Measurements from ENCODE around the gene GABRB3. TPM values are rescaled to one million over a fixed set of nuclear protein-coding genes. Genes with fewer than 3 reads are reported as not detected.

GABRB3 gene
- total and polyA plus RNA-seq, 2 of the 8 experiments (the other 6 are each of a cell fraction or from before 2014, with no cell fraction given) = 98.8 to 163 TPM

DNA sequence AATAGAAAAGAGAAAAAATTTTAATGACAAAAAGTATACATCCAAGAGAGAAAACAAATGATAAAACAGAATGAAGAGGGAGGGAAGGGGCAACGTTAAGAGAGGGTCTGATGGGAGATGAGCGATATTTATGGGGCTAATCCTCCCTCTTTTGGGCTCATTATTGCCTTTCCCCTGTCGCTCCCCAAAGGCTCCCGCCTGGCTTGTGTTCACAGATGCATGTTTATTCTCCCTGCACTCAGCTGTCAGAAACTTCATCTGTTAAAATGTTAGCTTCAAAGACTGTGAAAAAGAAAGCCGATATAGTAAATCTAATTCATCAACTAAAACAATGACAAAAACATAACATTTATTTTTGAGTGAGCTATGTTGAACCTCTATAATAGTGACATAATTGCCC lies 74.3 kb downstream of the GABRB3 start:
- no peak overlapping the region for H3K27ac ChIP-seq (ENCODE audit: low read depth, low read length)
- no peak overlapping the region for H3K14ac ChIP-seq (ENCODE audit: insufficient read length)
- ChIA-PET CTCF (ENCODE audit: partially characterized antibody) (interaction anchor here (1.1 kb wide), 1 partner anchor 13 kb away, joined by 5 read pairs; no protein-coding TSS in a partner anchor), POLR2A (ENCODE audit: partially characterized antibody) (no interaction called here)
- no peak overlapping the region for H2BK20ac ChIP-seq (ENCODE audit: low read length)
- H3K27me3 ChIP-seq (replicated peaks in 1 of 4; ENCODE audit: control insufficient read depth in 3 of 4, extremely low read depth in 1 of 4, insufficient read depth in 3 of 4, low read length in 3 of 4) = no peaks in the 10 kb centered on the region
- peaks cover 7 to 11% of the 10 kb centered on the region in 2 experiments; a peak in 2 of 4 replicates for H3K9me3 ChIP-seq (ENCODE audit: insufficient read depth in 2 of 2, low read depth in 1 of 2, low read length in 1 of 2)
- peaks cover 0 to 4% (median 2%) of the 10 kb centered on the region in 4 experiments; a peak in 2 of 8 replicates for H3K36me3 ChIP-seq (ENCODE audit: control insufficient read depth in 2 of 4, insufficient read depth in 4 of 4, low read length in 3 of 4)
- no peak overlapping the region for H2BK120ac ChIP-seq (replicated peaks; ENCODE audit: low read depth, low read length)
- H3K4me2 ChIP-seq (ENCODE audit: insufficient read depth in 1 of 2, low read depth in 2 of 2, low read length in 2 of 2) = no peak overlapping the region
- H3K56ac ChIP-seq (replicated peaks; ENCODE audit: insufficient read length, low read depth, low read length) = no peak overlapping the region
- no peaks in the 10 kb centered on the region for H3K23me2 ChIP-seq (ENCODE audit: low read depth, low read length)
- no peak for DNase-seq (ENCODE audit: low read depth in 1 of 2, low spot score in 2 of 2)
- H3K9ac ChIP-seq (replicated peaks in 1 of 4; ENCODE audit: extremely low read depth in 1 of 4, low read depth in 3 of 4, low read length in 3 of 4) = no peak overlapping the region
- 71% methylated on average over 5 of the region's 5 CpGs; no CpG with 5 or more reads in 1 of the 2 experiments for WGBS, 2 experiments (ENCODE audit: extremely low coverage in 1 of 2, insufficient coverage in 1 of 2, insufficient read length in 1 of 2, insufficient replicate concordance in 2 of 2, low coverage in 1 of 2, low lambda C conversion rate in 2 of 2, missing lambda C conversion rate in 1 of 2)
- H3K79me2 ChIP-seq (ENCODE audit: control insufficient read depth in 1 of 2, insufficient read depth in 2 of 2, low read length in 2 of 2) = peaks cover 0 to 98% of the 10 kb centered on the region in 2 experiments
- no peak overlapping the region for H3K4me3 ChIP-seq (ENCODE audit: extremely low read depth in 1 of 4, insufficient read depth in 2 of 4, low read depth in 3 of 4, low read length in 4 of 4)
- H2BK12ac ChIP-seq (ENCODE audit: low read depth, low read length) = no peak overlapping the region
- H3K23ac ChIP-seq (ENCODE audit: insufficient read length) = no peak overlapping the region
- no peak for FAIRE-seq
- H3K4ac ChIP-seq (replicated peaks; ENCODE audit: insufficient read length, low read depth, low read length) = no peak overlapping the region
- no peak overlapping the region for H2AFZ ChIP-seq (ENCODE audit: low read length)
- H2AK5ac ChIP-seq (ENCODE audit: low read depth, low read length) = no peak overlapping the region
- no peak overlapping the region for H2BK5ac ChIP-seq (ENCODE audit: low read depth, low read length)
- H3K79me1 ChIP-seq (ENCODE audit: low read depth, low read length) = peaks cover 5% of the 10 kb centered on the region; the same call in 1 of the 2 replicates
- H4K8ac ChIP-seq (ENCODE audit: extremely low read depth, insufficient read depth, low read length) = no peak overlapping the region
- no peak overlapping the region for H4K5ac ChIP-seq (ENCODE audit: insufficient read length, low read depth, low read length)
- H3K18ac ChIP-seq (ENCODE audit: extremely low read depth, low read length) = no peak overlapping the region
- no peak overlapping the region for H2BK15ac ChIP-seq (ENCODE audit: low read length)
- no peak overlapping the region for H4K91ac ChIP-seq (replicated peaks; ENCODE audit: insufficient read length, low read length)
- H3K4me1 ChIP-seq (replicated peaks in 1 of 4; ENCODE audit: control insufficient read depth in 3 of 4, insufficient read depth in 4 of 4, low read length in 3 of 4) = peaks cover 0 to 10% (median 5%) of the 10 kb centered on the region in 4 experiments; a peak in 3 of 7 replicates
- peaks cover 0 to 4% of the 10 kb centered on the region in 2 experiments for H4K20me1 ChIP-seq (replicated peaks in 1 of 2; ENCODE audit: control insufficient read depth in 1 of 2, insufficient read depth in 2 of 2, low read length in 2 of 2)
- TF ChIP-seq CBX8 (IDR thresholded peaks at IDR 0.05; ENCODE audit: borderline replicate concordance, low read depth, low read length) (no peak), SIX5 (IDR thresholded peaks at IDR 0.05; ENCODE audit: low read depth, low read length) (no peak), SP2 (IDR thresholded peaks at IDR 0.05; ENCODE audit: low read length) (no peak), SIN3A (conservative IDR thresholded peaks at IDR 0.05 in 1 of 2, IDR thresholded peaks at IDR 0.05 in 1 of 2; ENCODE audit: low read depth in 1 of 2, low read length in 2 of 2) (no peak), KDM5A (IDR thresholded peaks at IDR 0.05; ENCODE audit: low read length) (no peak), PHF8 (conservative IDR thresholded peaks at IDR 0.05; ENCODE audit: low read depth, low read length) (no peak), HDAC2 (IDR thresholded peaks at IDR 0.05; ENCODE audit: borderline replicate concordance in 1 of 2, low read depth in 2 of 2, low read length in 2 of 2) (no peak), BCL11A (IDR thresholded peaks at IDR 0.05; ENCODE audit: low read depth in 2 of 2, low read length in 2 of 2) (no peak), TEAD4 (IDR thresholded peaks at IDR 0.05; ENCODE audit: low read depth, low read length) (no peak), EZH2 (IDR thresholded peaks at IDR 0.05; ENCODE audit: low read depth, low read length, severe bottlenecking) (no peak)
- TF ChIP-seq, protein P1, sequence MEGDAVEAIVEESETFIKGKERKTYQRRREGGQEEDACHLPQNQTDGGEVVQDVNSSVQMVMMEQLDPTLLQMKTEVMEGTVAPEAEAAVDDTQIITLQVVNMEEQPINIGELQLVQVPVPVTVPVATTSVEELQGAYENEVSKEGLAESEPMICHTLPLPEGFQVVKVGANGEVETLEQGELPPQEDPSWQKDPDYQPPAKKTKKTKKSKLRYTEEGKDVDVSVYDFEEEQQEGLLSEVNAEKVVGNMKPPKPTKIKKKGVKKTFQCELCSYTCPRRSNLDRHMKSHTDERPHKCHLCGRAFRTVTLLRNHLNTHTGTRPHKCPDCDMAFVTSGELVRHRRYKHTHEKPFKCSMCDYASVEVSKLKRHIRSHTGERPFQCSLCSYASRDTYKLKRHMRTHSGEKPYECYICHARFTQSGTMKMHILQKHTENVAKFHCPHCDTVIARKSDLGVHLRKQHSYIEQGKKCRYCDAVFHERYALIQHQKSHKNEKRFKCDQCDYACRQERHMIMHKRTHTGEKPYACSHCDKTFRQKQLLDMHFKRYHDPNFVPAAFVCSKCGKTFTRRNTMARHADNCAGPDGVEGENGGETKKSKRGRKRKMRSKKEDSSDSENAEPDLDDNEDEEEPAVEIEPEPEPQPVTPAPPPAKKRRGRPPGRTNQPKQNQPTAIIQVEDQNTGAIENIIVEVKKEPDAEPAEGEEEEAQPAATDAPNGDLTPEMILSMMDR (IDR thresholded peaks at IDR 0.05; ENCODE audit: control extremely low read depth in 1 of 3, insufficient read depth in 1 of 3, low read depth in 1 of 3, low read length in 3 of 3) = no peak

All from H1 (cell line).